Measurements from ENCODE around the gene KLHL22. TPM values are rescaled to one million over a fixed set of nuclear protein-coding genes. Genes with fewer than 3 reads are reported as not detected.
"Not testable (repeated sequence)": the region's sequence is repeated elsewhere in the genome, so short reads cannot be mapped to it uniquely, and the experiment has no call there.

The KLHL22 gene
- total and polyA plus RNA-seq, 2 donors (not counting 3 experiments of a cell fraction or from before 2014, with no cell fraction given) = 24.2 to 33.6 TPM

DNA sequence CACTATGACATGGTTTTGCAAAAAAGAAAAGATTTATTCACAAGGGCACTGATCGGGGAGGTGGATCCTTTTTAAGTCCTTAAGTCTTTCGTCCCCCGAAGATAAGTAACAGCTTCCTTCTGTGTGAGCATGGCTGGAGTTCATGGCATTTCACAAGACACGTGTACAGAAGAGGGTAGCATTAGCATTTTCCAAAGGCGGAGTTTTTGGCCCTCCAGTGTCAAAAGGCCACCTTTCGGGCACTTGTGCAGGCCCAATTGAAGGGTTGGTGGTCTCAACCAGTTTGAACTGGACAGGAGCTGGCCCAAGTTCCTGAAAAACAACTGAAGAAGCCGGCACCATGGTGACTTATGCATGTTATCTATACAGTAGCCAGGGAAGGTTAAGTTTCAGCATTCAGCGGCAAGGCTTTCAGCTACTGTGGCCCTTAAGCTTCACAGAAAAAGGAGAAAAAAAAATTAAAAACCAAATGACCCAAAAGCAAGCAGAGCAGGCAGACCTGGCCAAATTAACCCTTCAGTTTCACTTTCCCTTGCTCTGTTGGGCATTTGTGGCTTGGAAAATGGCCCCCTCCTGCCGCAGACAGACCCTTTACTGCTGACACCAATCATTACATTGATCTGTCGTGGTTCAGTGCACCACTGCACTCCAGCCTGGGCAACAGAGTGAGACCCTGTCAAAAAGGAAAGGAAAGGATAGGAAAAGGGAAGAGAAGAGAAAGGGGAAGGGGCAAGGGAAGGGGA lies 83.0 kb downstream of the KLHL22 start:
- no peaks in the 10 kb centered on the region for H4K20me1 ChIP-seq (replicated peaks; ENCODE audit: control insufficient read depth, extremely low read depth, insufficient read depth, low read length)
- no peak overlapping the region for H3K4me2 ChIP-seq (ENCODE audit: insufficient read depth, low read length)
- CTCF ChIA-PET = interaction anchor here (1.1 kb wide), 1 partner anchor 44 kb away, joined by 3 read pairs; no protein-coding TSS in a partner anchor
- no peaks in the 10 kb centered on the region for H3K9me3 ChIP-seq (replicated peaks; ENCODE audit: control insufficient read depth, insufficient read depth, low read length)
- H3K4me1 ChIP-seq (ENCODE audit: control insufficient read depth, extremely low read depth, insufficient read depth, low read length) = no peaks in the 10 kb centered on the region
- H3K27ac ChIP-seq (ENCODE audit: insufficient read depth, low read depth, low read length) = no peak overlapping the region
- no TSS peak for BruUV-seq (replicated peaks)
- no peak for TF ChIP-seq MYC (IDR thresholded peaks at IDR 0.05; ENCODE audit: low read depth, low read length)
- TF ChIP-seq POLR2A (IDR thresholded peaks at IDR 0.05; ENCODE audit: low read depth, low read length) = no peak
- TF ChIP-seq MAX (IDR thresholded peaks at IDR 0.05; ENCODE audit: insufficient read depth, insufficient read length) = no peak
- TF ChIP-seq, protein P1, sequence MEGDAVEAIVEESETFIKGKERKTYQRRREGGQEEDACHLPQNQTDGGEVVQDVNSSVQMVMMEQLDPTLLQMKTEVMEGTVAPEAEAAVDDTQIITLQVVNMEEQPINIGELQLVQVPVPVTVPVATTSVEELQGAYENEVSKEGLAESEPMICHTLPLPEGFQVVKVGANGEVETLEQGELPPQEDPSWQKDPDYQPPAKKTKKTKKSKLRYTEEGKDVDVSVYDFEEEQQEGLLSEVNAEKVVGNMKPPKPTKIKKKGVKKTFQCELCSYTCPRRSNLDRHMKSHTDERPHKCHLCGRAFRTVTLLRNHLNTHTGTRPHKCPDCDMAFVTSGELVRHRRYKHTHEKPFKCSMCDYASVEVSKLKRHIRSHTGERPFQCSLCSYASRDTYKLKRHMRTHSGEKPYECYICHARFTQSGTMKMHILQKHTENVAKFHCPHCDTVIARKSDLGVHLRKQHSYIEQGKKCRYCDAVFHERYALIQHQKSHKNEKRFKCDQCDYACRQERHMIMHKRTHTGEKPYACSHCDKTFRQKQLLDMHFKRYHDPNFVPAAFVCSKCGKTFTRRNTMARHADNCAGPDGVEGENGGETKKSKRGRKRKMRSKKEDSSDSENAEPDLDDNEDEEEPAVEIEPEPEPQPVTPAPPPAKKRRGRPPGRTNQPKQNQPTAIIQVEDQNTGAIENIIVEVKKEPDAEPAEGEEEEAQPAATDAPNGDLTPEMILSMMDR (IDR thresholded peaks at IDR 0.05; ENCODE audit: extremely low read depth in 1 of 2, insufficient read depth in 1 of 2, low read depth in 1 of 2, low read length in 2 of 2) = no peak
- no peak for TF ChIP-seq JUN (IDR thresholded peaks at IDR 0.05; ENCODE audit: borderline replicate concordance, insufficient read depth, insufficient read length, low read depth)
- no peak for TF ChIP-seq GATA2 (IDR thresholded peaks at IDR 0.05; ENCODE audit: insufficient read depth, insufficient read length, low read depth, low read length)
- TF ChIP-seq EZH2 (IDR thresholded peaks at IDR 0.05; ENCODE audit: borderline replicate concordance, low read depth, low read length, severe bottlenecking) = no peak
- no peak for TF ChIP-seq POLR2AphosphoS5 (IDR thresholded peaks at IDR 0.05; ENCODE audit: insufficient read depth, low read depth, low read length)
- TF ChIP-seq FOS (IDR thresholded peaks at IDR 0.05; ENCODE audit: borderline replicate concordance, insufficient read depth, low read length) = no peak
- no peak for DNase-seq (ENCODE audit: low read depth, low spot score)
- H3K79me2 ChIP-seq (ENCODE audit: control insufficient read depth, insufficient read depth, low read length) = no peaks in the 10 kb centered on the region
- H3K9me1 ChIP-seq (replicated peaks; ENCODE audit: control insufficient read depth, extremely low read depth, insufficient read depth, low read length) = no peaks in the 10 kb centered on the region
- dilution Hi-C loops (cut with MboI; ENCODE audit: extremely low pct_ligation_motif_present, low sequenced_read_pairs) (no loop called here), intact Hi-C loops (cut with micrococcal nuclease) (no loop called here)
- POLR2A ChIA-PET = no interaction called here
- H3K4me3 ChIP-seq (replicated peaks in 1 of 3; ENCODE audit: insufficient read depth in 1 of 3, low read depth in 1 of 3, low read length in 3 of 3) = no peak overlapping the region
- no peak for FAIRE-seq
- no peak overlapping the region for H3K9ac ChIP-seq (replicated peaks; ENCODE audit: extremely low read depth, insufficient read depth, low read length)
- H3K36me3 ChIP-seq (ENCODE audit: control insufficient read depth in 2 of 2, extremely low read depth in 1 of 2, insufficient read depth in 2 of 2, low read length in 2 of 2) = peaks cover 0 to 1% of the 10 kb centered on the region in 2 experiments
- peaks cover 5% of the 10 kb centered on the region in 2 experiments for H3K27me3 ChIP-seq (ENCODE audit: control insufficient read depth in 2 of 2, insufficient read depth in 2 of 2, low read length in 2 of 2)
- no peak overlapping the region for H2AFZ ChIP-seq (ENCODE audit: low read depth, low read length)

DNA sequence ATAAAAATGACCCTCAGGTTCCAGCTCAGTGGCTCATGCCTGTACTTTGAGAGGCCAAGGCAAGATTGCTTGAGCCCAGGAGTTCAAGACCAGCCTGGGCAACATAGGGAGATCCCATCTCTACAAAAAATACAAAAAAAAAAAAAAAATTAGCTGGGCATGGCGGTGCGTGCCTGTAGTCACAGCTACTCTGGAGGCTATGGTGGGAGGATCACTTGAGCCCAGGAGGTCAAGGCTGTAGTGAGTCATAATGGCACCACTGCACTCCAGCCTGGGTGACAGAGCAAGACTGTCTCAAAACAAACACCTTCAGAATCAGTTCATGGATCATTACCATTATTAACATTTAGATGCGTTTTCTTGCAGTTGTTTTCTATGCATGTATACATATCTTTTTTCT lies 86.2 kb downstream of the KLHL22 start:
- H3K79me2 ChIP-seq (ENCODE audit: control insufficient read depth, insufficient read depth, low read length); H3K9ac ChIP-seq (replicated peaks; ENCODE audit: extremely low read depth, insufficient read depth, low read length); FAIRE-seq; H3K4me2 ChIP-seq (ENCODE audit: insufficient read depth, low read length); POLR2A ChIA-PET; H3K4me3 ChIP-seq (replicated peaks in 1 of 3; ENCODE audit: insufficient read depth in 1 of 3, low read depth in 1 of 3, low read length in 3 of 3); H3K27me3 ChIP-seq (ENCODE audit: control insufficient read depth in 2 of 2, insufficient read depth in 2 of 2, low read length in 2 of 2); DNase-seq (ENCODE audit: low read depth, low spot score); dilution Hi-C loops (cut with MboI; ENCODE audit: extremely low pct_ligation_motif_present, low sequenced_read_pairs); H3K4me1 ChIP-seq (ENCODE audit: control insufficient read depth, extremely low read depth, insufficient read depth, low read length); H4K20me1 ChIP-seq (replicated peaks; ENCODE audit: control insufficient read depth, extremely low read depth, insufficient read depth, low read length); H2AFZ ChIP-seq (ENCODE audit: low read depth, low read length); intact Hi-C loops (cut with micrococcal nuclease); H3K9me1 ChIP-seq (replicated peaks; ENCODE audit: control insufficient read depth, extremely low read depth, insufficient read depth, low read length); H3K9me3 ChIP-seq (replicated peaks; ENCODE audit: control insufficient read depth, insufficient read depth, low read length); BruUV-seq (replicated peaks); H3K27ac ChIP-seq (ENCODE audit: insufficient read depth, low read depth, low read length): not testable (repeated sequence)
- peaks cover 7 to 16% of the 10 kb centered on the region in 2 experiments for H3K36me3 ChIP-seq (ENCODE audit: control insufficient read depth in 2 of 2, extremely low read depth in 1 of 2, insufficient read depth in 2 of 2, low read length in 2 of 2)
- CTCF ChIA-PET = interaction anchor here (3.2 kb wide), 1 partner anchor 9 kb away, joined by 32 read pairs; no protein-coding TSS in a partner anchor

All from endothelial cell of umbilical vein (primary cell).